HG03045 (cell line): ENCODE measurements around the gene CFAP97D1.

Experiments used
- ATAC-seq: cut with Tn5 transposase; IDR thresholded peaks from one replicate; pipeline ENCODE4 v1.9.1; 2021; ENCODE audit warnings: mild to moderate bottlenecking, moderate library complexity; ENCODE audit not compliant: unreplicated experiment

The CFAP97D1 gene

GRCh38 chr17:43780135-43780534 lies at the start of gene CFAP97D1:
CFAP97D1 (plus strand) TSS chr17:43780435; CDS start chr17:43780463, 28 bp downstream.
- no peak for ATAC-seq

GRCh38 chr17:43732958-43733357 lies 47.3 kb upstream of the CFAP97D1 start:
- ATAC-seq: no peak

- ATAC-seq: no peak
These were observed 46.3 kb upstream of the CFAP97D1 start for GRCh38 chr17:43733956-43734355.

- no peak for ATAC-seq
These were observed 45.9 kb upstream of the CFAP97D1 start for GRCh38 chr17:43734376-43734775.

GRCh38 chr17:43736389-43736788 lies 43.8 kb upstream of the CFAP97D1 start:
- no peak for ATAC-seq

- no peak for ATAC-seq
These were observed 42.5 kb upstream of the CFAP97D1 start for GRCh38 chr17:43737722-43738121.

- ATAC-seq: no peak
These were observed 39.7 kb upstream of the CFAP97D1 start for GRCh38 chr17:43740541-43740940.

- ATAC-seq: no peak
These were observed 38.6 kb upstream of the CFAP97D1 start for GRCh38 chr17:43741636-43742035.

- no peak for ATAC-seq
These were observed 34.7 kb upstream of the CFAP97D1 start for GRCh38 chr17:43745541-43745940.

GRCh38 chr17:43750153-43750552 lies 30.1 kb upstream of the CFAP97D1 start:
- ATAC-seq: no peak

- no peak for ATAC-seq
These were observed 26.6 kb upstream of the CFAP97D1 start for GRCh38 chr17:43753493-43754129.

- no peak for ATAC-seq
These were observed 25.3 kb upstream of the CFAP97D1 start for GRCh38 chr17:43754947-43755346.

- ATAC-seq: no peak
These were observed 24.8 kb upstream of the CFAP97D1 start for GRCh38 chr17:43755389-43755875.

- ATAC-seq: no peak
These were observed 24.0 kb upstream of the CFAP97D1 start for GRCh38 chr17:43756201-43756600.

- ATAC-seq: no peak
These were observed 23.0 kb upstream of the CFAP97D1 start for GRCh38 chr17:43757171-43757660.

GRCh38 chr17:43758086-43758485 lies 22.1 kb upstream of the CFAP97D1 start:
- ATAC-seq: no peak

GRCh38 chr17:43758497-43759174 lies 21.6 kb upstream of the CFAP97D1 start, which contains the start of gene SOST:
SOST (minus strand) TSS chr17:43758791; CDS start chr17:43758741, 50 bp downstream.
- ATAC-seq: no peak

- no peak for ATAC-seq
These were observed 20.4 kb upstream of the CFAP97D1 start for GRCh38 chr17:43759836-43760235.

- no peak for ATAC-seq
These were observed 19.9 kb upstream of the CFAP97D1 start for GRCh38 chr17:43760254-43760852.

GRCh38 chr17:43766413-43767052 lies 13.7 kb upstream of the CFAP97D1 start:
- no peak for ATAC-seq

- ATAC-seq: no peak
These were observed 13.1 kb upstream of the CFAP97D1 start for GRCh38 chr17:43767053-43767712.
